Kidney (tissue), 14 donors: ENCODE data around the gene CAMTA1. TPM values are rescaled to one million over a fixed set of nuclear protein-coding genes. Genes with fewer than 3 reads are reported as not detected.

Source experiments
- DNase-seq, 5 donors: peaks; one replicate each; pipeline ENCODE4 v3.0.0-alpha.2; 2013 to 2020
- FAIRE-seq: peaks from 2 replicates; lab custom pipeline; 2012; peaks lifted over from hg19 to GRCh38; lab: Jason Lieb, UNC
- H3K27ac ChIP-seq, 2 donors: one replicate each; pipeline ENCODE4 v1.7.0; 2013; ENCODE audit warnings: low read depth in 2 of 2, low read length in 2 of 2, inconsistent platforms in 1 of 2
- H3K27me3 ChIP-seq: one replicate; pipeline ENCODE4 v1.7.1; 2013; ENCODE audit warnings: low read length, inconsistent platforms; ENCODE audit not compliant: control insufficient read depth, insufficient read depth
- H3K36me3 ChIP-seq, 3 donors: one replicate each; pipeline versions ENCODE4 v1.7.0 to v1.7.1; 2013; ENCODE audit warnings: low read length in 3 of 3, control low read depth in 1 of 3, inconsistent platforms in 1 of 3; ENCODE audit not compliant: insufficient read depth in 3 of 3, control insufficient read depth in 2 of 3
- H3K4me1 ChIP-seq, 3 donors: one replicate each; pipeline versions ENCODE4 v1.7.0 to v1.7.1; 2013; ENCODE audit warnings: low read length in 3 of 3, inconsistent platforms in 1 of 3, low read depth in 1 of 3; ENCODE audit not compliant: control insufficient read depth in 2 of 3, insufficient read depth in 2 of 3
- H3K4me3 ChIP-seq, 3 donors: one replicate each; pipeline versions ENCODE4 v1.7.0 to v1.8.1; 2013; ENCODE audit warnings: low read length in 3 of 3, control low read depth in 1 of 3, inconsistent platforms in 1 of 3
- H3K9ac ChIP-seq, 3 donors: one replicate each; pipeline versions ENCODE4 v1.7.0 to v1.7.1; 2013; ENCODE audit warnings: low read length in 3 of 3, control low read depth in 1 of 3, inconsistent platforms in 1 of 3
- H3K9me3 ChIP-seq, 3 donors: one replicate each; pipeline versions ENCODE4 v1.7.0 to v1.7.1; 2013; ENCODE audit warnings: low read length in 3 of 3, control low read depth in 1 of 3, inconsistent platforms in 1 of 3; ENCODE audit not compliant: control insufficient read depth in 2 of 3, insufficient read depth in 1 of 3
- intact Hi-C: fragments of 100-400 bp; cut with DNase I; formaldehyde crosslinking; loops from one replicate; pipeline ENCODE4 v1.11.1; 2022
- polyA plus RNA-seq: library from polyadenylated mRNA; stranded (reverse); fragments of 350-450 nt; fragmentation: Illumina TruSeq; extraction: RNeasy Lipid Tissue Mini Kit (QIAGEN cat#74804); gene quantifications from one replicate; pipeline ENCODE4 v1.2.3, GENCODE V29; 2014; ENCODE audit warnings: low read depth, low replicate concordance; ENCODE audit not compliant: insufficient read depth
- total RNA-seq: library from RNA; stranded (reverse); fragmentation: NEBNext Ultra II Directional; extraction: Animal tissue kit (Norgen Biotek cat#: 25700); gene quantifications from one replicate; pipeline ENCODE4 v1.2.1, GENCODE V29; 2021
- TF ChIP-seq, protein P1 (sequence below): IDR thresholded peaks from 3 replicates; pipeline ENCODE4 v1.5.1; 2012; ENCODE audit warnings: mild to moderate bottlenecking, moderate library complexity, borderline replicate concordance; ENCODE audit not compliant: insufficient read depth; ENCODE audit errors: extremely low read depth
- donor health status: control.
- donor health status: control.
- donor health status: control.
- donor health status: control.
- donor health status: control.
- donor health status: DM: yes; HTN: yes; CAD: no.
- donor health status: Normal renal cell carcinoma (clear cell type).

The CAMTA1 gene
- total and polyA plus RNA-seq, 2 donors from 2014 or later, result 79.0 to 170 TPM

DNA sequence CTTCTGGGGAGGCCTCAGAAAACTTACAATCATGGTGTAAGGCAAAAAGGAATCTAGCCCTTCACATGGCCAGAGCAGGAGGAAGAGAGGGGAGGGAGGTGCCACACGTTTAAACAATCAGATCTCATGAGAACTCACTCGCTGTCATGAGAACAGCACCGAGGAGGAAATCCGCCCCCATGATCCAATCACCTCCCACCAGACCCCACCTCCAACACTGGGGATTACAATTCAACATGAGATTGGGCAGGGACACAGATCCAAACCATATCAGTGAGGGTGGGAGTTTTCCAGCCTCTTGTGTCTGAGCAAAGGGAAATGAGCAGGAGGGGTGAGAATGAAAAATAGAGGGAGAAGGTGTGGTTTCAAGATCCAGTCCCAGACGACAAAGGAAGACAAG, 503.7 kb downstream of the CAMTA1 start:
- intact Hi-C loops, result no loop called here
- Histone ChIP-seq H3K27ac (no peak overlapping the region), H3K9me3 (no peaks in the 10 kb centered on the region), H3K36me3 (no peaks in the 10 kb centered on the region), H3K9ac (no peak overlapping the region), H3K4me1 (no peaks in the 10 kb centered on the region), H3K27me3 (no peaks in the 10 kb centered on the region), H3K4me3 (no peak overlapping the region)
- no peak for FAIRE-seq
- no peak for DNase-seq
- TF ChIP-seq, protein P1, sequence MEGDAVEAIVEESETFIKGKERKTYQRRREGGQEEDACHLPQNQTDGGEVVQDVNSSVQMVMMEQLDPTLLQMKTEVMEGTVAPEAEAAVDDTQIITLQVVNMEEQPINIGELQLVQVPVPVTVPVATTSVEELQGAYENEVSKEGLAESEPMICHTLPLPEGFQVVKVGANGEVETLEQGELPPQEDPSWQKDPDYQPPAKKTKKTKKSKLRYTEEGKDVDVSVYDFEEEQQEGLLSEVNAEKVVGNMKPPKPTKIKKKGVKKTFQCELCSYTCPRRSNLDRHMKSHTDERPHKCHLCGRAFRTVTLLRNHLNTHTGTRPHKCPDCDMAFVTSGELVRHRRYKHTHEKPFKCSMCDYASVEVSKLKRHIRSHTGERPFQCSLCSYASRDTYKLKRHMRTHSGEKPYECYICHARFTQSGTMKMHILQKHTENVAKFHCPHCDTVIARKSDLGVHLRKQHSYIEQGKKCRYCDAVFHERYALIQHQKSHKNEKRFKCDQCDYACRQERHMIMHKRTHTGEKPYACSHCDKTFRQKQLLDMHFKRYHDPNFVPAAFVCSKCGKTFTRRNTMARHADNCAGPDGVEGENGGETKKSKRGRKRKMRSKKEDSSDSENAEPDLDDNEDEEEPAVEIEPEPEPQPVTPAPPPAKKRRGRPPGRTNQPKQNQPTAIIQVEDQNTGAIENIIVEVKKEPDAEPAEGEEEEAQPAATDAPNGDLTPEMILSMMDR, result no peak

- DNase-seq (no peak), FAIRE-seq (no peak)
- H3K4me1 ChIP-seq, result no peaks in the 10 kb centered on the region
- no peaks in the 10 kb centered on the region for H3K36me3 ChIP-seq
- intact Hi-C loops, result no loop called here
- H3K9ac ChIP-seq, result no peak overlapping the region
- H3K27ac ChIP-seq, result no peak overlapping the region
- TF ChIP-seq, protein P1, result no peak
- H3K9me3 ChIP-seq, result no peaks in the 10 kb centered on the region
- no peak overlapping the region for H3K4me3 ChIP-seq
- H3K27me3 ChIP-seq, result no peaks in the 10 kb centered on the region
Measured at GRCh38 chr1:7289694-7290093, 504.4 kb downstream of the CAMTA1 start.

GRCh38 chr1:7290971-7291970, 506.0 kb downstream of the CAMTA1 start:
- H3K9me3 ChIP-seq, result no peaks in the 10 kb centered on the region
- H3K36me3 ChIP-seq, result no peaks in the 10 kb centered on the region
- DNase-seq, result no peak
- FAIRE-seq, result no peak
- H3K27ac ChIP-seq, result no peak overlapping the region
- TF ChIP-seq, protein P1, result no peak
- H3K4me1 ChIP-seq, result no peaks in the 10 kb centered on the region
- H3K27me3 ChIP-seq, result no peaks in the 10 kb centered on the region
- no peak overlapping the region for H3K9ac ChIP-seq
- no peak overlapping the region for H3K4me3 ChIP-seq
- intact Hi-C loops, result no loop called here
